NCI-H748 treated with DMSO at 0.1 percent for 48 hours (cell line): Measurements from ENCODE around the gene SLC9A7.

ENCODE experiments used
- DNase-seq: peaks from one replicate; lab custom pipeline; 2025; lab: John Stamatoyannopoulos, UW

Gene SLC9A7

GRCh38 chrX:46602468-46603102, 156.3 kb downstream of the SLC9A7 start:
- DNase-seq = no peak

- no peak for DNase-seq
These were observed 157.6 kb downstream of the SLC9A7 start for GRCh38 chrX:46601283-46601682.

- DNase-seq = no peak
These were observed 159.8 kb downstream of the SLC9A7 start for GRCh38 chrX:46599051-46599560.

GRCh38 chrX:46597771-46598170, 161.1 kb downstream of the SLC9A7 start:
- DNase-seq = no peak

GRCh38 chrX:46597208-46597607, 161.7 kb downstream of the SLC9A7 start:
- no peak for DNase-seq

- no peak for DNase-seq
These were observed 163.8 kb downstream of the SLC9A7 start for GRCh38 chrX:46595084-46595483.

- DNase-seq = no peak
These were observed 168.8 kb downstream of the SLC9A7 start for GRCh38 chrX:46589977-46590723.

GRCh38 chrX:46588263-46588662, 170.7 kb downstream of the SLC9A7 start:
- DNase-seq = no peak

- DNase-seq = no peak
These were observed 171.2 kb downstream of the SLC9A7 start for GRCh38 chrX:46587753-46588171.

GRCh38 chrX:46587158-46587557, 171.8 kb downstream of the SLC9A7 start:
- no peak for DNase-seq

GRCh38 chrX:46584736-46585135, 174.2 kb downstream of the SLC9A7 start:
- DNase-seq = no peak

GRCh38 chrX:46582966-46583365, 176.0 kb downstream of the SLC9A7 start:
- no peak for DNase-seq

GRCh38 chrX:46582325-46582724, 176.6 kb downstream of the SLC9A7 start:
- no peak for DNase-seq

- DNase-seq = no peak
These were observed 178.3 kb downstream of the SLC9A7 start for GRCh38 chrX:46580613-46581012.

- no peak for DNase-seq
These were observed 179.7 kb downstream of the SLC9A7 start for GRCh38 chrX:46579250-46579649.

- DNase-seq = no peak
These were observed 181.5 kb downstream of the SLC9A7 start for GRCh38 chrX:46577221-46578005.

GRCh38 chrX:46576458-46576857, 182.5 kb downstream of the SLC9A7 start:
- no peak for DNase-seq

GRCh38 chrX:46575991-46576392, 182.9 kb downstream of the SLC9A7 start:
- DNase-seq = no peak

- no peak for DNase-seq
These were observed 183.3 kb downstream of the SLC9A7 start for GRCh38 chrX:46575586-46575985.

GRCh38 chrX:46574774-46575381, 184.0 kb downstream of the SLC9A7 start:
- no peak for DNase-seq

- DNase-seq = peak; percentile 45
These were observed 184.8 kb downstream of the SLC9A7 start for GRCh38 chrX:46573892-46574773.
